HuH-7 (cell line): ENCODE results near the gene CAMTA1.

Source experiments
- DNase-seq: peaks from one replicate; pipeline ENCODE4 v3.0.0; 2011; ENCODE audit warnings: low spot score

Gene CAMTA1

GRCh38 chr1:7455796-7456721, 670.8 kb downstream of the CAMTA1 start:
- DNase-seq: no peak

DNA sequence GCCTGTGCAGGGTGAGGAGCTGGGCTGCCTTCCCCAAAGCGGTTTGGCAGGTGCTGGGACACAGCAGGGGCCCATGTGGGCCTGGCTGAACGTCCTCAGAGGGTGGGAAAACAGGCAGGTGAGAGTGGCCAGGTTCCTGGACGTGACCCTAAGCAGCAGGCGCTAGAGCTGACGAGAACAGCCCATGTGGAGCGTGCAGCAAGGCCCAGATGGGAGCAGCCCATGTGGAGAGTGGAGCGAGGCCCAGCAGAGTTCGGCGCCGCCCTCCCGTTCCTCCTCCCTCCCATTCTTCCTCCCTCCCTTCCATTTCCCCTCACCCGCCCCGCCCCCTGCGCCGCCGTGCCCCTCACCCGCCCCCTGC, 671.4 kb downstream of the CAMTA1 start:
- DNase-seq: no peak

DNA sequence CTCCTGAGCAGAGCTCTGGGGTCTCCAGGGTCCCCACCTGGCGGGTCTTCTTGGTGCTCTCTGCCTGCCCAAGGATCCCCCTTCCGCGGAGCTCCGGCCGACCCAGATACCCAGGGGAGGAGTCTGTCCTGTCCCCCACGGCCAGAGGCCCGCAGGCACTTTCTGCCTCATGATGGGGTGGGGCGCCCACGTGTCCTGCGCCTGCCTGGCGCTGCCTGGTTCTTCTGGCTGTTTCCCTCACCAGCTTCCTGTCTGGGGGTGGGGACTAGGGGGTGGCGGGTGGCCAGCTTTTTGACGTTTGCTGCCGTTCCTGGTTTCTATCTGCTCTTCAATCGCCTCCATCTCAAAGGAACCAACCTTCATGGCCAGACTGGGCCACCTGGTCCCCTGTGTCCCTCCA, 672.6 kb downstream of the CAMTA1 start:
- DNase-seq: no peak

DNA sequence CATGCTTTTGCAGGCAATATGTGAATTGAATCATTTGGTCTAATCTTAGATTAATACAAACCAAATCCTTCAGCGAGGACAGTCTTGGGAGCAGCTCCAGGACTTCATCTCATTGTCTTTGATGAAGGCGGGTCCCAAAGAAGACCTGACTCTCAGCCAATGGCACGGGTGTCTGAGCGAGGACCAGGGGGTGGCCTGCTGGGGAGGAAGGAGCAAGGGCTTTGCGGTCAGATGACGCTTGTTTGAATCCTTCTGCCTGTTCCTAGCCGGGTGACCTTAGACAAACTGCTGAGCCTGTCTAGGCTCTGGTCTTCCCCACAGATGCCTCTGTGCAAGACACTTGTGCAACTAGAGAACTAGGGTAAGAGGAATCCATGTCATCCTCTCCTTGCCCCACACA, 673.7 kb downstream of the CAMTA1 start:
- no peak for DNase-seq

- DNase-seq: no peak
These were observed 674.7 kb downstream of the CAMTA1 start for GRCh38 chr1:7459914-7460313.

GRCh38 chr1:7460807-7461206, 675.6 kb downstream of the CAMTA1 start:
- DNase-seq: peak; percentile 30

DNA sequence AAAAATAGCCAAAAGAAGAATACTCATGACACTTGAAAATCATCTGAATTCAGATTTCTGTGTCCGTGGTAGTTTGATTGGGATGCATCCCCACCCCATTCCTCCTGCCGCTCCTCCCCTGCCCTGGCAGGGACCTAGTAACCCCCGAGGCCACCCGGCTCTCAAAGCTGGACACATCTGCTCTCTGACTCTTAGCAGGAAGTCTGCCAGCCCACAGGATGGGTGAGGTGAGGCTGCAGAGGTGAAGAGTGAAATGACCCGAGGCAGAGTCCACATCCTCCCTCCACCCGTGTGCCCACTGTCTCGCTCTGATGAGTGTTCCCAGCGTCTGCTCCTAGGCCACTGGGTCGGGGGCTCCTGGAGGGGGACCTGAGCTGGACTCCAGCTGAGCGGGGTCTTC, 677.4 kb downstream of the CAMTA1 start:
- DNase-seq: no peak

GRCh38 chr1:7463526-7463925, 678.3 kb downstream of the CAMTA1 start:
- no peak for DNase-seq

DNA sequence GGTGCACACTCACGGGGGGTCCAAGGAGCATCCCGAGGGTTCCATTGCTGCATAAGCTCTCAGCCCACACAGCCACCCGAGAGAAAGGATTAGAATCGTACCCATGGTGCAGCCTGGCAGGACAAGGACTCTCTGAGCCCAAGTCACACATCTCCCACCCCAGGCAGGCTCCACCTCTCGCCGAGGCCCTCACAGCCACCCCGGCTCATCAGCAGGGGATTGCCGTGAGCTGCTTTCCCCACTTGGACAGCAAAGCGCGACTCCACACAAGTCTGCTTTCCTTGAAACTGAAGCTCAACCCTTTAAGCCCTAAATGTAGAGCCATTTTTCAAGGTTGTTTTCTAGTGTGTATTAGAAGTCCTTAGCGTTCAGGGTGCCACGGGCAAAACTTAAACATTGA, 679.5 kb downstream of the CAMTA1 start:
- no peak for DNase-seq

- DNase-seq: no peak
These were observed 682.4 kb downstream of the CAMTA1 start for GRCh38 chr1:7467476-7468175.

- no peak for DNase-seq
These were observed 683.0 kb downstream of the CAMTA1 start for GRCh38 chr1:7468248-7468647.

DNA sequence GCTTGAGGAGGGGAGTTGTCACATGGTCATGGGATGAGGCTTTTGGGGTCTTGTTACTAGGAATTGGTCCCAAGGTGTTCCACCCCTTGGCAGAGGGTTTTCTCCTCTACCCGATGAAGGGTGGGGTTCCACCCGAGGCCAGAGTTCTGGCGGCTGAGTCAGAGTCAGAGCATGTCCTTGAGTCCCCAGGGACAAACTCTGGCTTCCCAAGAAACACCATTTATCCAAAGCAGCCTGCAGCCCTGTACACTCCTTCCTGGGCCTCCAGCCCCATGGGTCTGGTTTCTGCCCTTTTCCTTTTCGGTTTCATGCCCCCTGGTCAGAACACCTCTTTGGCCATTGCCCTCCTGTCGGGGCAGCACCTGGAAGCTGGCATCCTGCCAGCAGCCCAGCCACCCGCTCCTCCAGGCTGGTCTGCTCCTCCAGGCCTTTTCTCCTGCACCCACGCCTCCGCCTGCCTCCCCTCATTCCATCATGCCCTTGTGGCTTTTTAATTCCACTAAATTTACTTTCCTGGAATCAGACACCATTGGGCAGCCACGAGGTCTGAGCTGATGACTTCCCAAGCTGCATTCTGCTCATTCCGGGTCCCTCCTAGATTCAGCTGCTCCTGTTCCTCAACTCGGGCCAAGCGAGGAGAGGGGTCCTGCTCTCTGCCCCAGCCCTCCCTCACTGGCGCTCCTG, 684.1 kb downstream of the CAMTA1 start:
- no peak for DNase-seq

- no peak for DNase-seq
These were observed 685.8 kb downstream of the CAMTA1 start for GRCh38 chr1:7470904-7471638.

- no peak for DNase-seq
These were observed 686.6 kb downstream of the CAMTA1 start for GRCh38 chr1:7471836-7472235.

DNA sequence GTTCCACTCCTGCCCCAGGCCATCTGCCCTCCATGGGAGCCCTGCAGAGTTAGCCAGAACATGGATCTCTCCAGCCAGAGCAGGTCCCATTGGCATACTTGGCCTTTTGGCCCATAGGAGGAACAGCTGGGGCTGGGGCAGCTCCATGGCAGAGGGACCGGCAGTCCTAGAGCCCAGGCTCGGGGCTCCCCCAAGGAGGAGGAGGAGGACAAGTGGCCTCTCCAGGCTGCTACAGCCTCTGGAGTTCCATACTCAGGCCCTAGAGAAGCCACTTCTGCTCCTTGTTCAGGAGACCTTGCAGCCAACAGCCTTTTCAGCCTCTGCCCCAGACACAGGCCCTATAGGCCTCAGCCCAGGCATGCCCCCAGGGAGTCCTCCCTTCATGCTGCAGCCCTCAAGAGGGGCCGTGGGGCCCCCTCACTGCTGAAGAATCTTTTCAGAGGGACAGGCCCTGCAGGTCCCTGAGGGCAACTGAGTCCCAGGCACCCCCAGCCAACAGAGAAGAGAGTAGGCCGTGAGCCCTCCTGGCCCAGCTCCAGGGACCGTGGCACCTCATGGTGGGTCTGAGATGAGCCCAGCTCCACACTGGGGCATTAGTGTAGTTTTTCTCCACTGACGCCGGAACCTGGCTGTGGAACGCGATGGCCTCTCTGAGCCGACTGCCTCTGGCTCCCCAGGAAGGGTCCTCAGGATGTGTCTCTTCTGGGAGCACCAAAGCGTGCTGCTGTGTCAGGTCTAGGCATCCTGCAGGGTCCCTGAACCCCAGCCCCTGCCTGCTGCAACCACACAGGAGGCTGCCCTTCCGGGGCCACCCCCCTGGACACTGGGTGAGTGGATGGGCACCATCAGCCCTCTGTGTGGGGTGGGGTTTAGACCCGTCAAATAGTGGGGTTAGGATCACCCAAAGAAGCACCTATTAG, 688.2 kb downstream of the CAMTA1 start:
- DNase-seq: no peak

DNA sequence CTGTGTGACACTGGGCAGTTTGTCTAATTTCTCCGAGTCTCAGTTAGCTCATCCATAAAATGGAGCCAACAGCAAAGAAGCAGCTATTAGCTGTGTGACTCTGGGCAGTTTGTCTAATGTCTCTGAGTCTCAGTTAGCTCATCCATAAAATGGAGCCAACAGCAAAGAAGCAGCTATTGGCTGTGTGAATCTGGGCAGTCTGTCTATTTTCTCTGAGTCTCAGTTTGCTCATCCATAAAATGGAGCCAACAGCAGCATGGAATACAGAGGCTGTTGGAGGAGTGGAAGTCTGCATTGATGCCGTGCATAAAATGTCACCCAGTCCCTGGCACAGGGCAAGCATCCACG, 688.9 kb downstream of the CAMTA1 start:
- DNase-seq: no peak

DNA sequence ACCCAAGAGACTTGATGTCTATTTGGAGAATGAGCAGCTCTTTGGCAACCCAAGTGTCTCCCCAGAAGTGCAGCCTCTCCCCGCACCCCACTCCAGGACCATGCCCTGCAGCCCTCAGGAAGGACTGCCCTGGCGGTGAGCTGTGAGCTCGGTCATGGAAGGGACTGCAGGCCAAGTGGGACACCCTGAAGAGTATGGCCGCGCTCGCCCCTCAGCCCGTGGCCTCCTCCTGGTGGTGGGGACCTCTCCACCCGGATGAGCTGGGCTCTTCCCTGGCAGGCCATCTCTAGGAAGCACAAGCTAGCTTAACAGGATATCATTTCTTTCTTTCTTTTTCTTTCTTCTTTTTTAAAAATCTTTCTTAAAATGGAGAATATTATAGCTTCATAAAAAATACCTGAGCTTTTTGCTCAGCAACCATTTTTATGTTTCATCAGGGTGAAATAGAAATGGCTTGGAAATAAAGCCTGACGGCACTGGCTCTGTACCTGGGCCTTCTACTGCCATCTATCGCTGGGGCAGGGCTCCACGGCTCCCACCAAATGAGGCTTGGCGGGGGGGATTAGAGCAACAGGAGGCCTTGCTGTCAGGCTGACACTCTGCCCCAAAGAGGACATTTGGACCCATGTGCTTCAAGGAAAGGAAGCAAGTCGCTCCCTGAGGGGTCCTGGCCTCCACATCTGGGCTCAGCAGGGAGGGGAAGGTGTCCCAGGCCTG, 689.7 kb downstream of the CAMTA1 start:
- DNase-seq: peak; percentile 26

- DNase-seq: no peak
These were observed 690.4 kb downstream of the CAMTA1 start for GRCh38 chr1:7475691-7476090.

GRCh38 chr1:7476402-7476801, 691.1 kb downstream of the CAMTA1 start:
- DNase-seq: no peak

- DNase-seq: no peak
These were observed 691.8 kb downstream of the CAMTA1 start for GRCh38 chr1:7476861-7477547.
